NCI-H1092 (cell line): ENCODE data around the gene CCDC157.

Experiments
- DNase-seq: peaks from one replicate; lab custom pipeline; 2025; lab: John Stamatoyannopoulos, UW

The CCDC157 gene

DNA sequence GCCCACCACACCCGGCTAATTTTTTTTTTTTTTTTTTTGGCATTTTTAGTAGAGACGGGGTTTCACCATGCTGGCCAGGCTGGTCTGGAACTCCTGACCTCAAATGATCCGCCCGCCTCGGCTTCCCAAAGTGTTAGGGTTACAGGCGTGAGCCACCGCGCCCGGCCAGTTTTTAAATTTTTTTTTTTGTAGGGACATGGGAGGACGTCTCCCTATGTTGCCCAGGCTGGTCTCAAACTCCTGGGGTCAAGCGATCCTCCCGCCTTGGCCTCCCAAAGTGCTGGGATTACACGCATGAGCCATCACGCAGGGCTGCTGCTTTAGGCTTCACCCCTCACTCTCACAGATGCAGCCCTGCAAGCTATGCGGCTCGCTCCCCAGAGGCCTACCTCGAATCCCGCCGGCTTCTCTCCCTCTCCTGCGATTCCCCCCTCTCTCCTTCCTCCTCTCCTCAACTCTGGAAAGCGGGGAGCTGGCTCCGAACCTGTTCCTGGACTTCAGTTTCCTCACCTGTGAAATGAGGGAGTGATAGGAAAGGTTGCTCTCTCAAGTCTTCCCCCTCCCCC is 926 bp downstream of the CCDC157 start:
- no peak for DNase-seq

GRCh38 chr22:30358541-30358940 is 1.7 kb downstream of the CCDC157 start:
- DNase-seq, result no peak

DNA sequence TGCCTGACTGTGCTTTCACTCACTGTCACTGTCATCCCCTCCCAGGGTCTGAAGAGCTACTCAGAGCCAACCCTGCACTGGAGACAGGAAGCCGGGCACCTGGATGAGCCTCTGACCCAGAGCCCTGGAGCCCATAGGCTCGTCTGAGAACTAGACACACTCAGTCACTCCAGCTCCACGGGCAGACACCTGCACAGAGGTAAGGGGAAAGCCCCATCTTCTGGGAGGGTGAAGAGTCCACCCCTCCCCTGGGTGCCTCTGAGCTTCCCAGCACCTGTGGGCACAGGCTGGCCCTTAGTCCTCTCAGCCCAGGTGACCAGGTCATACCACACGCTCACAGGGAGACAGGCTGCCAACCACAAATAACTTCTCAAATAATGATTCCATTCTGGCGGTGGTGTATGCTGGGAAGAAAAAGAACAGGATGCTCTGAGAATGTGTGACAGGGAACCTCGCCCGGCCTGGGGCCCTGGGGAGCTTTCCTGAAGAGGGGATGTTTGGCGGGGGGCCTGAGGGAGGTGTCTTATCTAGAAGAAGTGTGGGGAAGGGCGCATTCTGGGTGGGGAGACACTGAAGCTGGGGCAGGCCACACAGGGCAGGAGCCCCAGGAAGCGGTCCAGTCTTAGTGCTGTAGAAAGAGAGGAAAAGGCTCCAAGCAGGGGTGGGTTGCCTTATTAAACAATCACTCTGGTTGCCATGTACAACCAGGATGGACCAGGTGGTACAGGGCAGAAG is 5.3 kb downstream of the CCDC157 start:
- DNase-seq, result no peak

- no peak for DNase-seq
Observed at GRCh38 chr22:30362651-30363281, 6.0 kb downstream of the CCDC157 start.

DNA sequence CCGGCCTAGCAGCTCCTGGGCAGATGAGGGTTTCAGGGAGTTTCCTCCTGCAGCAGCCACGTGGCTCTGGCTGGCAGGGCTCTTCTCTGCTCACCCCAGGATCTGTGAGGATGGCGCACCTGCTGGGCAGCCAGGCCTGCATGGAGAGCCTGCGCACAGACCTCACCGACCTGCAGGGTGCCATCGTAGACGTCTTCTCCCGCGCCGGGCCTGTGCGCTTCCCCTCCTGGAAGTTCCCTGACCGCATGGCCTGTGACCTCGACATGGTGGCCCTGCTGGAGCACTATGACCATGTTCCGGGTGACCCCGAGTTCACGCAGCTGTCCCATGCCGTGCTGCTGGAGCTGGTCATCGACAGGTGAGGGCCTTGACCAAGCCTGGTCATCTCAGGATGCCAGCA is 9.1 kb downstream of the CCDC157 start:
- DNase-seq, result no peak

- DNase-seq, result no peak
Observed at GRCh38 chr22:30368420-30368819, 11.6 kb downstream of the CCDC157 start.

DNA sequence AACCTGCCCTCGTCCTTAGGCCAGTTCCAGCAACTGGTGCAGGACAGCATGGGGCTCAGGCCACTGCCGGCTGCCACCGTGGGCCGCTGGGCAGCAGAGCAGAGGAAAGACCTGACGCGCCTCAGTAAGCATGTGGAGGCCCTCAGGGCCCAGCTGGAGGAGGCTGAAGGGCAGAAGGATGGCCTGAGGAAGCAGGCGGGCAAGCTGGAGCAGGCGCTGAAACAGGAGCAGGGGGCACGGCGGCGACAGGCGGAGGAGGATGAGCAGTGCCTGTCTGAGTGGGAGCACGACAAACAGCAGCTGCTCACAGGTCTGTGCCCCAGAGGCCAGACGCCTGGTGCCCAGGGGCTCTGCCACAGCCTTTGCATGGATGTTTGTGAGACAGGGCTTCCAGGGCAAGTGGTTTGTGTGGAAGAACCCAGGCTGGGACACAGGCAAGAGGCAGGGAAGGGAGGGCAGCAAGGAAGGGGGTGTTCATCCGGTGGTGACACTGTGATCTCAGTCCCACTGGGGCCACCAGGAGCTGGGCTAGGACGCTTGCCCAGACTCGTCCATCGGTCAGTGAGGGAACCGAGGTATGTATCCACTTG is 13.9 kb downstream of the CCDC157 start:
- DNase-seq, result no peak

- DNase-seq, result no peak
Observed at GRCh38 chr22:30371321-30371720, 14.5 kb downstream of the CCDC157 start.

GRCh38 chr22:30371981-30372380 is 15.2 kb downstream of the CCDC157 start:
- no peak for DNase-seq

- no peak for DNase-seq
Observed at GRCh38 chr22:30372915-30373314, 16.1 kb downstream of the CCDC157 start.

GRCh38 chr22:30373331-30374325 is 16.8 kb downstream of the CCDC157 start:
- no peak for DNase-seq

DNA sequence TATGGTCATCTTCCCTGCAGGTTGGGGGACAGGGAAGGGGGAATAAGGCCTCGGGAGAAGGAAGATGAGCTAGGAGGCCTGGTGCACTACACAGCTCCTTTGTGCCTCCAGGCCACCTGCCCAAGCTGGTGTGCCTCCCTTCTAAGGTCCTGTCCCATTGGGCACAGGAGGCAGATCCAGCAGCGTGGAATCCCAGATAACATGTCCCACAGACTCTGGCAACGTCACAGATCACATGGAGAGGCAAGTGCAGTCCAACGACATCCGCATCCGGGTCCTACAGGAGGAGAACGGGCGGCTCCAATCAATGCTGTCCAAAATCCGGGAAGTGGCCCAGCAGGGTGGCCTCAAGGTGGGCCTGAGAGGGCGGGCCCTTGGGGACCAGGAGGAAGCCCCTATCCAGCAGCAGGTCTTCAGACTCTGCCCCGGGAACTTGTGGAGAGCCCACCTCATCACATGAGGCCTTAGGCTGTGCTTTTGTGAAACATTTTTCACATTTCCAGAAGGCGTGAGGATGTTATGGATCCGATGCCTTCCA is 18.6 kb downstream of the CCDC157 start:
- no peak for DNase-seq

DNA sequence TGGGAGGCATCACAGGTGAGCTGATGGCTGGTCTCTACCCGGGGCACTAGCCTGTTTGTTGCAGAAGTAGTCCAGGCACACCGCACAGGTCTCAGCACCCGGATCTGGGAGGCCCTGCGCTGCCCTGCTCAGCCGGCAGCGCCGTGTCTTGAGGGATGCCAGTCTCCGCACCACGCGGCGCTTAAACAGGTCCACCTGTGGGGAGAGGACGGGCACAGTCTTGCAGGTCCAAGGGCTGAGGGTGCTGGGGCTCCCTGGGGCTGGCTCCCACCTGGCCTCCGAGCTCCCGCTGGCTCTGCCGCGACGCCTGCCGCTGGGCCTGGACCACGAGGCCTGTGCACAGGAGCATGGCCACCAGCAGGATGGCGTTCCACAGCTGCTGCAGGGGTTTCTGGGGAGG is 23.2 kb downstream of the CCDC157 start:
- DNase-seq, result no peak

DNA sequence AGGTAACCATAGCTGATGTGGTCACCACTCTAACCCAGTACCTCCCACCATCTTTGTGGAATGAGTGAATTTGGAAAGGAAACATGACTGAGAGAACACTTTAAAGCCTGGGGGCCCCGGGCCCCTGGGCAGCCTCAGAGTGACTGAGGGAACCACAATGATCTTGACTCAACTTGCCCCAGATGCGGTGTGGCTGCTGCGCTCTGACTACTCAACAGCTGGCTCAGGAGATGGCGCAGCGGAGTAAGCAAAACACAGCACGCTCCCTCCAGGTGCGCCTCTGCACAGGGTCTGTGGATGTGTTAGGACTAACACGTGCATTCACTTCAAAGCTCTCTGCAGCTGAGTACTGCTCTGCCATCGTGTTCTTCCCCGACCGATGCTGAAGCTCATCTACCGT is 24.5 kb downstream of the CCDC157 start:
- no peak for DNase-seq

DNA sequence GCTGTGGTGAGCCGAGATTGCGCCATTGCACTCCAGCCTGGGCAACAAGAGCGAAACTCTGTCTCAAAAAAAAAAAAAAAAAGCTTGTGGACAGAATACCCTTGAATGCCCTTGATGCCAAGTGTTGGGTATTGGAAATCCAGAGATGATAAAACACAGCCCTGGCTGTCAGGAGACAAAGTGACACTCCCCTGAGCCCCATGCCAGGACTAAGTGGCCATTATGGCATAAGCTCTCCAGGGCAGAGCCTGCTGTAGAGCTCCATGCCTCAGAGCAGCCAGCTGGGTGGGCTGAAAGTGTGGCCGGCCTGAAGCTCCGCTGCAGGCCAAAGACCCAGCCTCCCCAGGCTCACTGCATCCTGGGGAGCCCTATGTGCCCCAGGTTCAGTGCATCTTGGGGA is 25.5 kb downstream of the CCDC157 start:
- no peak for DNase-seq

DNA sequence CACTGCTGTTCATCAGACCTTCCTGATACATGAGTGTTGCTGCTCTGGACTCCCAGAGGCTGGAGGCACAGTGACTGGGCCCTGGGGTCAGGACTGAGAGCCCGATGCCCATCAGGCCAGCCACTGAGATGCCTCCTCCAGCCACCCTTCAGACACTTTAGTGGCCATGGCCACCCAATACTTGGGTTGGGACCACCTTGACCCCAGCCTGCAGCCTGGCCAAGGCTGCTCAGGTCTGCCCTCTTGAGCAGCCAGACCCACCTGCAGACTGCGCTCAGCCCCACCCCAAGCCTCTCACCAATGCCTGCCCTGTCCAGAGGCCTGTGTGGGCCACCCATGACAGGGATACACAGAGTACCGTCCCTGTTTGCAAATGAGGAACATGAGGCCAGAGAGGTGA is 26.3 kb downstream of the CCDC157 start:
- no peak for DNase-seq

DNA sequence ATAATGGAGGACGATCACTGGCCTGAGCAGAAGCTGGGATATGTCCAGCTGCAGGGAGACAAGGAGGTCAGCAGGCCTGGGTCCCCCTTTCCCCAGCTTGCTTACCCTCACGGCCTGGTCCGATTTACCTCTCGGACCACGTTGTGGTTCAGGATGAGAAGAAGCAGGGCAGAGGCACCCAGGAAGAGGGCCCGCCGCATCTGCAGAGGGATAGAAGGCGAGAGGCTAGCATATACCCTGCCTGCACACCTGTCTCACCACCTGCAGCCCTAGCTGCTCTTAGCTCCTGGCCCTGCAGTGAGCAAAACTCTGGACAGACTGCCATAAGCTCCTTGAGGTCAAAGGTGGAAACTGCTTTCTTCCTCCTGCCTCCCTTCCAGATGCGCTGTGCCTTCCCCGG is 29.1 kb downstream of the CCDC157 start:
- DNase-seq, result no peak

DNA sequence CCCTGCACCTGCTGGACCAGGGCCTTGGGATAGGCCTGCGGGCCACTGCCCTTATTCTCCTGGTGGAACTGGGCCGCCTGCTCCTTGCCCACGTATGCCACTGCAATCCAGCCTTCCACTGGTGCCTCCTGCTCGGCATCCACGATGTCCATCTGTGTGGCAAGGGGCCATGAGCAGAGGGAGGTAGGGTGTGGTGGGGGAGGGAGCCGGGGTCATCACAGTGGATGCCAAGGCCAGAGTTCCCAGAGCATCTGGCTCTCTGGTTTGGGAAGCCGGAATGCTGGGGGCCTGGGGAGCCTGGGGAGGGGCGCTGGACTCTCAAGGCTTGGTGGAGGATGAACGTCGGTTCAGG is 29.8 kb downstream of the CCDC157 start:
- DNase-seq, result no peak

DNA sequence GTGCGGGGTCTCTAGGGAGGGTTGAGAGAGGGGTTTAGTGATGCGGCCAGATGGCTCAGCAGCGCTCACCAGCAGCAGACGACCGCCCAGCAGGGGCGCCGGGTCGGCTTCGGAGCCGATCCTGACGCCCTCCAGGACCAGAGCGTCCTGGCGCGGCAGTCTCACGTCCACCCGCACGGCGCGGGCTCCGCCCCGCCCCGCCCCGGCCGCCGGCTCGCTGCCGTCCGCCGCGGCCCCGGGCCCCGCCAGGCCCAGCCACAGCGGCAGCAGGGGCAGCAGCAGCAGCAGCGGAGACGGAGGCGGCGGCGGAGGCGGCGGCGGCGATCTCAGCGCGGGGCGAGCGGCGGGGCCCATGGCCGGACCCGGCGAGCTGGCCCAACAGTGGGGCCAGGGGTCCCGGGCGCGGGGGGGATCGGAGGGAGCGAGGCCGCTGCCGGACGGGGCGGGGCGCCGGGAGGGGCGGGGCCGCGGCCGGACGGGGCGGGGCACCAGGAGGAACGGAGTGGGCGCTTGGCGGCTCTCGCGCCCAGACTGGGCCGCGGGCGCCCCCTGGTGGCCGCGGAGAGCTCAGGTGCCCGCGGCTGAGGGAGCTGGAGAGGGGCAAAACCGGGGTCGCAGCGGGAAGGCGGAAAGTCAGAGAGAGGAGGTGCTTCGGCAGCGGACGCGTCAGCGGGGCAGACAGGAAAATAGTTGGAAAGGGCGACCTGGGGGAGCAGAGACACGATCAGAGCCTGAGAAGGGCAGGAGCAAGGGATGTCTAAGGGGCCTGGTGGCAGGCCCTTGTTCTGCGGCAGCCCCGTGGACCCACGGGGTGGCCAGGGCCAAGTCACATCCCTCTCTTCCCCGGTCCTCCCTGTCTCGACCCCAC is 30.4 kb downstream of the CCDC157 start, which contains the start of gene RNF215:
Gene RNF215, minus strand, starts transcription at position 452 of the 868 bp plus-strand sequence. Its CDS starts 98 bp downstream, at position 354.
- DNase-seq, result peak; percentile 67

DNA sequence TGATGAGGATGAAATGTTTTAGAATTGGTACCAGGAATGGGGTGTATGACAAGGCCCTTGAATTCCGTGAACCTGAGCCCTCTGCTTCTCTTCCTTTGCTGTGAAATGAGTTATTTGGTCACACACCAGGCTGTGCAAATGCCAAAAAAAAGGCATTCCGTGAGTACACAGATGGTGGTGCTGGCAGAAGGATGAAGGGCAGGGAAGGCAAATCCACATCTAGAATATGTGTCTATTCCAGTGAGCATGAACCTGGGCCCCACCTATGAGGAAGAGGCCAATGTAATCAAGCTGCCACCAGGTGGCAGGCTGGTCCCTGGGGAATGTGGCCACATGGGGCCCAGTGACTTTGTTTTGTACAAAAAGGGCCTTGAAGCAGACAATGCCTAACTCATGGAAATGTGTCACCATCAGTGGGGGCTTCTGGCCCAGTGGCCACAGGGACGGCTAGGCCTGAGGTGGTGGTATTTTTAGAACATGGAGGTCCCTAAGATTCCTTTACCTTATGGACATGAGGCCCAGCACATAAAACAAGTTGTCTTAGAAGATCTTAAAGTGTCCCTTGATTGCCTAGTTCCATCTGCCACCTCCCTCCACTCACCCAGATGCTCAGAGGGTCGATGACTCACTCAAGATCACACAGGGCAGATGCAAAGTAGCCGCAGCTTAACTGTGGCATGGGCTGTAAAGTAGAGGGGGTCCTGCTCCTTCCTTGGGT is 34.3 kb downstream of the CCDC157 start:
- DNase-seq, result peak; percentile 39
